Measurements from ENCODE around the gene CD9.
"Not testable (repeated sequence)": the region's sequence is repeated elsewhere in the genome, so short reads cannot be mapped to it uniquely, and the experiment has no call there.

Gene CD9

GRCh38 chr12:6202846-6203245 is 2.6 kb downstream of the CD9 start:
- no peak for DNase-seq
- H3K4me3 Mint-ChIP-seq = no peak overlapping the region
- H3K27ac Mint-ChIP-seq = no peak overlapping the region
- peaks cover 29% of the 10 kb centered on the region for H3K4me1 Mint-ChIP-seq
- peaks cover 23% of the 10 kb centered on the region for H3K27me3 Mint-ChIP-seq
- ATAC-seq = no peak
- H3K9me3 Mint-ChIP-seq = no peaks in the 10 kb centered on the region
- H3K36me3 Mint-ChIP-seq (ENCODE audit: low read depth) = no peaks in the 10 kb centered on the region

DNA sequence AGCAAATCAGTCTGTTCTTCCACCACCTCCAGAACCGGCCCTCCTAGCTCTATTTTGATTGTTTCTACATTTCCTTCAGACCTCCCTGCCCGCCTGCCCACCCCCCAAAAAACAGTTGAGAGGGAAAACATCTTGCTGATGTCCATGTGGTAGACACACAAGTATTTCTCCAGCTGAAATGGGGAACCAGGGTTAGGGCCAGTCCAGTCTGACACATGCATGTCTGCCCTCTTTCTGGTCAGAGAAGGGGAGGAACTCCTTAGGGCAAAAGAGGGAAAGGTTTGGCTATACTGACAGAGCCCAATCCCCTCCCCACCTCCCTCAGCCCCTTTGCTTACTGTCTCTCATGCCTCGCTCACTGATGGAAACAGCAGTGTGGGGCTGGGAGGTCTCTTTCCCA is 3.4 kb downstream of the CD9 start:
- no peak overlapping the region for H3K4me3 Mint-ChIP-seq
- no peak for DNase-seq
- H3K9me3 Mint-ChIP-seq = no peaks in the 10 kb centered on the region
- H3K4me1 Mint-ChIP-seq = peaks cover 29% of the 10 kb centered on the region
- peaks cover 23% of the 10 kb centered on the region for H3K27me3 Mint-ChIP-seq
- H3K36me3 Mint-ChIP-seq (ENCODE audit: low read depth) = no peaks in the 10 kb centered on the region
- no peak for ATAC-seq
- H3K27ac Mint-ChIP-seq = no peak overlapping the region

- no peak overlapping the region for H3K27ac Mint-ChIP-seq
- peaks cover 20% of the 10 kb centered on the region for H3K4me1 Mint-ChIP-seq
- H3K9me3 Mint-ChIP-seq = no peaks in the 10 kb centered on the region
- no peak overlapping the region for H3K4me3 Mint-ChIP-seq
- peaks cover 18% of the 10 kb centered on the region for H3K27me3 Mint-ChIP-seq
- H3K36me3 Mint-ChIP-seq (ENCODE audit: low read depth) = no peaks in the 10 kb centered on the region
- DNase-seq (no peak), ATAC-seq (no peak)
Measured at GRCh38 chr12:6204533-6205143, 4.4 kb downstream of the CD9 start.

- H3K4me3 Mint-ChIP-seq = no peak overlapping the region
- no peak overlapping the region for H3K27ac Mint-ChIP-seq
- no peak for ATAC-seq
- H3K36me3 Mint-ChIP-seq (ENCODE audit: low read depth) = no peaks in the 10 kb centered on the region
- peaks cover 18% of the 10 kb centered on the region for H3K27me3 Mint-ChIP-seq
- no peak for DNase-seq
- no peaks in the 10 kb centered on the region for H3K9me3 Mint-ChIP-seq
- H3K4me1 Mint-ChIP-seq = peaks cover 19% of the 10 kb centered on the region
Measured at GRCh38 chr12:6205144-6205539, 4.9 kb downstream of the CD9 start.

DNA sequence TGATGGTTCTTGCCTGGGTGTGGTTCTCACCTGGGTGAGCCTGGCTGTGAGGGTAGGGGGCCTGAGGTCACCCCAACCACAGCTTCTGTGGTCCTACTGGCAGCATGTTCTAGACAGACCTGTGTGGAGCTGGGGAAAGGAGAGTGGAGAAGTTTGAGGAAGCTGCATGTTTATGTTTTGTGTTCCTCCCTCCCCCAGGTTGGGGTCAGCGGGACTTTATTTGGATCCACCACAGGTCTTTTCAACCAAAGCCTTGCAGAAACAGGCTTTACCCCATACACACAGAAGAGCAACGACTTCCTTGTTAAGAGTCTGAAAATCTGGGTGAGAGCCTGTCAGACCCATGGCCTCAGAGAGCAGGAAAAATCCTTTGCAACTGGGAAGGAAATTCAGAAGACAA is 5.6 kb downstream of the CD9 start:
- no peak overlapping the region for H3K4me3 Mint-ChIP-seq
- no peaks in the 10 kb centered on the region for H3K9me3 Mint-ChIP-seq
- DNase-seq = no peak
- H3K36me3 Mint-ChIP-seq (ENCODE audit: low read depth) = no peaks in the 10 kb centered on the region
- no peak overlapping the region for H3K27ac Mint-ChIP-seq
- peaks cover 18% of the 10 kb centered on the region for H3K27me3 Mint-ChIP-seq
- no peak for ATAC-seq
- H3K4me1 Mint-ChIP-seq = peaks cover 21% of the 10 kb centered on the region

- Mint-ChIP-seq H3K4me1 (peaks cover 18% of the 10 kb centered on the region), H3K9me3 (no peaks in the 10 kb centered on the region), H3K27me3 (peaks cover 16% of the 10 kb centered on the region), H3K4me3 (no peak overlapping the region), H3K27ac (no peak overlapping the region), H3K36me3 (ENCODE audit: low read depth) (no peaks in the 10 kb centered on the region)
- ATAC-seq (no peak), DNase-seq (no peak)
Measured at GRCh38 chr12:6206327-6206726, 6.1 kb downstream of the CD9 start.

- Mint-ChIP-seq H3K9me3 (no peaks in the 10 kb centered on the region), H3K4me1 (peaks cover 17% of the 10 kb centered on the region), H3K27ac (no peak overlapping the region), H3K27me3 (peaks cover 6% of the 10 kb centered on the region), H3K36me3 (ENCODE audit: low read depth) (no peaks in the 10 kb centered on the region), H3K4me3 (no peak overlapping the region)
- ATAC-seq = no peak
- no peak for DNase-seq
Measured at GRCh38 chr12:6207259-6207925, 7.2 kb downstream of the CD9 start.

DNA sequence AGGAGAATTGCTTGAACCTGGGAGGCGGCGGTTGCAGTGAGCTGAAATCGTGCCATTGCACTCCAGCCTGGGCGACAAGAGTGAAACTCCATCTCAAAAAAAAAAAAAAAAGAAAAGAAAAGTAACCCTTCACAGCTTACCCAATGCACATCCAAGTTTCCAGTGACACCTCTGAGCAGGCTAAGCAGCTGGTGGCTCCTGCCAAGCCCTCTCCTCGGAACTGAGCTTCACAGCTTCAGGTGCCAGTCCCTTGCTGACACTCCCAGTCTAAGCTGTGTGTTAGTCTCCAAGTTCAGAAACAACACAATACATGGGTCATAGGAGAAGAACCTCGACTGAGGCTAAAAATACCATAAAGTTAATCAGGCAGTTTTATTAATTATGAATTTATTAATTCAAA is 7.9 kb downstream of the CD9 start:
- DNase-seq (no peak), ATAC-seq (no peak)
- Mint-ChIP-seq H3K27ac (no peak overlapping the region), H3K9me3 (no peaks in the 10 kb centered on the region), H3K4me1 (peaks cover 14% of the 10 kb centered on the region), H3K27me3 (no peaks in the 10 kb centered on the region), H3K36me3 (ENCODE audit: low read depth) (no peaks in the 10 kb centered on the region), H3K4me3 (no peak overlapping the region)

GRCh38 chr12:6209428-6209827 is 9.2 kb downstream of the CD9 start:
- not testable (repeated sequence) for DNase-seq; ATAC-seq; H3K27ac Mint-ChIP-seq; H3K4me3 Mint-ChIP-seq; H3K36me3 Mint-ChIP-seq (ENCODE audit: low read depth); H3K9me3 Mint-ChIP-seq; H3K27me3 Mint-ChIP-seq
- peaks cover 13% of the 10 kb centered on the region for H3K4me1 Mint-ChIP-seq

DNA sequence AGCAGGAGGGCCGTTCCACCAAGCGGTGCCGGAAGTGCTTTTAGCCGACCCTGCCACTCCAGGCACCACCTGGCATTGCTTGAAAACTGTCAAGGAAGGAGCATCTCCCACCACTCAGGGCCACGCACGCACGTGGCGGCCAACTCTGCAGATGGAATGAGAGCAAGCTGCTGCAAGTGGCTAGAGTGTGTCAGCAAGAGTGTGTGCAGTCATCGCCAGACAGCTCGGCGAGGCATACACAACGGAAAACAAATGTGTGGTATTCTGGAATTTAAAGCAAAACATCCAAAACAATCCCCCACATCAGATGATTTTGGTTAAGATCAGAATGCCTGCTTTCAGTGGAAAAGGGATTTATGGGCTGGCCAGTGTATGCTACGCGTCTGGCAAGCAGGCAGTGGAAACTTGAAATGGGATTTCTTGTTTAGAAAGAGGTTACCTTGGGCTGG is 11.2 kb downstream of the CD9 start:
- ATAC-seq (no peak), DNase-seq (no peak)
- Mint-ChIP-seq H3K27ac (no peak overlapping the region), H3K9me3 (no peaks in the 10 kb centered on the region), H3K4me3 (no peak overlapping the region), H3K27me3 (no peaks in the 10 kb centered on the region), H3K4me1 (peaks cover 11% of the 10 kb centered on the region), H3K36me3 (ENCODE audit: low read depth) (no peaks in the 10 kb centered on the region)

DNA sequence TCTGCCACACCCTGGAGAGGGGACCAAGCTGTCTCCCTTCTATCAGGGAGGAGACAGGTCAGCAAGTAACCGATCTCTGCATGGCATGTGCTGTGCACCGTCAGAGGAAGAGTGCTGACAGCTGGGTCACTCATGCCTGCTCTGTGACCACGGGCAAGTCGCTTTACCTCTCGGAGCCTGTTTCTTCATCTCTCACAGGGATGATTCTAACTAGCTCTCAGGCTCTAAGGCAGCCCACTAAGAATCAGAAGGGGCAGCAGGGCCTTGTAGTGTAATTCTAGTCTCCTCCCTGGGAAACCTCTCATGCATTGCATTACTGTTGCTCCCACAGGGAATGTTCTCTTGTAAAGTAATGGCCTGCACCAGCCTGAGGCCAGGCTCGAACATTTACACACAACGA is 11.9 kb downstream of the CD9 start:
- H3K9me3 Mint-ChIP-seq = no peaks in the 10 kb centered on the region
- no peak overlapping the region for H3K4me3 Mint-ChIP-seq
- no peaks in the 10 kb centered on the region for H3K27me3 Mint-ChIP-seq
- peaks cover 16% of the 10 kb centered on the region for H3K4me1 Mint-ChIP-seq
- no peaks in the 10 kb centered on the region for H3K36me3 Mint-ChIP-seq (ENCODE audit: low read depth)
- DNase-seq (no peak), ATAC-seq (no peak)
- no peak overlapping the region for H3K27ac Mint-ChIP-seq

GRCh38 chr12:6213969-6214368 is 13.8 kb downstream of the CD9 start:
- Mint-ChIP-seq H3K4me1 (peaks cover 29% of the 10 kb centered on the region), H3K27me3 (no peaks in the 10 kb centered on the region), H3K36me3 (ENCODE audit: low read depth) (no peaks in the 10 kb centered on the region), H3K4me3 (no peak overlapping the region), H3K9me3 (no peaks in the 10 kb centered on the region), H3K27ac (no peak overlapping the region)
- ATAC-seq = no peak
- DNase-seq = no peak

DNA sequence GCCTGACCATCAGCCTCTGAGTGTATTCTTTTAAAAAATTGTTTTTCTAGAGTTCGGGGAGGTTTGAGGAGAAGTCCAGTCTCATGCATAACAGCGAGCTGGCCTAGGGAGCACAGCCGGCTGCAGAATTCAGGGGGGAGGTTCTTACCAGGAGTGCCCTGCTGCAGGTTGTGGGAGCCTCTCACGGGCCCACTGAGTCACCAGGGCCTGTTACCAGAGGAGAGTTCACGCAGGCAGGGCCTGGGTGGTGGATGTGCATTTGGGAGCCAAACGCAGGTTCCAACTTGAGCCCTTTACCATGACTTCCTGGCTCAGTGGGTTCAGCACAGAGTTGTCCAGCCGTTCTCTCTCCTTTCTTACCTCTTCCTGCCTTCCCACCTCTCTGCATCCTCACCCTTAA is 14.4 kb downstream of the CD9 start:
- H3K36me3 Mint-ChIP-seq (ENCODE audit: low read depth) = no peaks in the 10 kb centered on the region
- no peak for DNase-seq
- H3K4me1 Mint-ChIP-seq = peaks cover 29% of the 10 kb centered on the region

DNA sequence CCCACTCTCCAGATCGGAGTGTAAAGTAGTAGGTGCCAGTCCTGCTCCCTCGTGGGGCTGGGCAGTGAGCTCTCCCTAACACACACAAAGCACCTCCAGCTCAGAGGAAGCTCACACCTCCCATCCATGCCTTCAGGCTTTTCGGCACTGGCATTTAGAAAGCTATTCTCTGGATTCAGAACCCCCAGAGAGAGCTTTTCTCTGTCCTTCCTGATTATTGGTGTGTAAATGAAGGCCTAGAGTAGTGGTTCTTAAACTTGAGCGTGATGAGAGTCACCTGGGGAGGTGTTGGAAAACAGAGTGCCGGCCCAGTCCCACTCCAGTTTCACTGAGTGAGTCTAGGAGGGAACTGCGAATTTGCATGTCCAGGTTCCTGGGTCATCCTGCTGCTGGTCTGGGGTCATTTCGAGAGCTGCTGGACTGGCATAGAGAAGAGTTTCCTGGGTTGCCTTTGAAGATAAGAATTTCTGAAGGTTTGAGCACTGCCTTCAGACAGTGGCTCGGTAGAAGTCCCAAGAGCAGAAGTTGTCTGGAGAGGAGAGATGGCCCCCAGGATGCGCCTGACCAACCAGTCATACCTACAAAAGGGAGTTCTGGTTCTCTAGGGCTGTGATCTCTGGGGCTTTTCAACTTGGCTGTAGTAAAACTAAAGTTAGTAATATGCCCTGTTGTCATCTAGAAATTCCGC is 15.1 kb downstream of the CD9 start:
- no peak overlapping the region for H3K27ac Mint-ChIP-seq
- H3K4me3 Mint-ChIP-seq = no peak overlapping the region
- ATAC-seq (no peak), DNase-seq (no peak)
- no peaks in the 10 kb centered on the region for H3K36me3 Mint-ChIP-seq (ENCODE audit: low read depth)
- peaks cover 32% of the 10 kb centered on the region for H3K4me1 Mint-ChIP-seq
- H3K27me3 Mint-ChIP-seq = no peaks in the 10 kb centered on the region
- no peaks in the 10 kb centered on the region for H3K9me3 Mint-ChIP-seq

More for the DNA sequence above, 14.4 kb downstream of the CD9 start:
- Mint-ChIP-seq H3K27me3 (no peaks in the 10 kb centered on the region), H3K27ac (no peak overlapping the region), H3K4me3 (no peak overlapping the region), H3K9me3 (no peaks in the 10 kb centered on the region)
- no peak for ATAC-seq

DNA sequence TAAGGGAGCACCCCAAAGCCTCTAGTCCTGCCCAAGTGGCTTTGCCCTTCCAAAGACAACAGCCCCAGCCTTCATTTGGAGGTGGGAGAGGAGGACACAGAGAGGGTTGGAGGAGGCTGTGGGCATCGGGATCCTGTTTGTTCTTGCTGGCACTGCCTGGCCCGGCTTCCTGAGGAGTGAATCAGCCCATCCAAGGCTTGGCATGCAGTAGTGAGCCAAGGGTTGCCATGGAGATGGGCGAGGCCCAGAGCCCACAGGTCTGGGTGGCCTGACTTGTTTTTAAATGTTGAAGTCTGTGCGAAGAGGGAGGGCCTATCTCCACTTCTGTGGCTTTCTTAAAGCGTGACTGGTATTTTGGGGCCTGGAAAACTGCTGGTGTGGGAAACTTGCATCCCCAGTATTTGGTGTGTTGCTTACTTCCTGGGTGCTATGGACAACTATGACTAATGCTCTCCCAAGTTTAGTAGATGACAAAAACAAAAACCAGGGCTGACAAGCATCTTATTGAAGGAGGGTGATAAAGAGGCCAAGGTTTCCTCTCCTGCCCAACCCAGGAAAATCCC is 15.8 kb downstream of the CD9 start:
- H3K36me3 Mint-ChIP-seq (ENCODE audit: low read depth) = no peaks in the 10 kb centered on the region
- H3K9me3 Mint-ChIP-seq = no peaks in the 10 kb centered on the region
- H3K4me3 Mint-ChIP-seq = no peak overlapping the region
- no peak overlapping the region for H3K27ac Mint-ChIP-seq
- no peaks in the 10 kb centered on the region for H3K27me3 Mint-ChIP-seq
- DNase-seq (no peak), ATAC-seq (peak; percentile 44)
- peaks cover 28% of the 10 kb centered on the region for H3K4me1 Mint-ChIP-seq
